Skeletal muscle satellite cell (primary cell): ENCODE results near the gene NRIP1.

Experiments used
- H3K27me3 ChIP-seq: 2 replicates; pipeline ENCODE4 v1.7.0; 2013; ENCODE audit warnings: low read length; ENCODE audit not compliant: control insufficient read depth, insufficient read depth
- H3K36me3 ChIP-seq: 2 replicates; pipeline ENCODE4 v1.7.0; 2013; ENCODE audit warnings: mild to moderate bottlenecking, control low read depth, low read length; ENCODE audit not compliant: insufficient read depth
- H3K4me1 ChIP-seq: 2 replicates; pipeline ENCODE4 v1.7.0; 2013; ENCODE audit warnings: low read length; ENCODE audit not compliant: control insufficient read depth, insufficient read depth
- H3K4me2 ChIP-seq: 2 replicates; pipeline ENCODE4 v1.7.0; 2013; ENCODE audit warnings: mild to moderate bottlenecking, low read length
- H3K4me3 ChIP-seq: 2 replicates; pipeline ENCODE4 v1.7.0; 2013; ENCODE audit warnings: low read length
- H3K9ac ChIP-seq: 2 replicates; pipeline ENCODE4 v1.7.0; 2013; ENCODE audit warnings: mild to moderate bottlenecking, low read depth, low read length, moderate library complexity
- H3K9me3 ChIP-seq: replicated peaks from 2 replicates; pipeline ENCODE4 v1.7.0; 2013; ENCODE audit warnings: mild to moderate bottlenecking, control low read depth, low read length

The NRIP1 gene

DNA sequence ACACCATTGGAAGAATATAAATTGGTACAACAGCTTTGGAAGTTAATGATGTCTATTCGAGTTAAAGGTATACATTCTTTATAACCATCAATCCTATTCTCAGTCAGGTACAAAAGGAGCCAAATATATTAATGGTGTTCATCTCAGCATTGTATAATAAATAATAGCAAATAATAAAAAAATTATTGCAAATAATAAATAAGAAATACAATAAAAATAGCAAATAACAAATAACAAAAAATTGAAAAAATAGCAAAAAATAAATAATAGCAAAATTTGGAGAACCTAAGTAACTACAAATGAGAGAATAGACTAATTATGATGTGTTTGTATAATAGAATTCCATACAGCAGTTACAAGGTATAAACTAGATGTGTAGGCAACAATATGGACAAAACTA, 25.6 kb upstream of the NRIP1 start:
- H3K27me3 ChIP-seq, result no peaks in the 10 kb centered on the region
- H3K9ac ChIP-seq, result no peak overlapping the region
- no peaks in the 10 kb centered on the region for H3K36me3 ChIP-seq
- H3K4me2 ChIP-seq, result no peak overlapping the region
- no peaks in the 10 kb centered on the region for H3K9me3 ChIP-seq
- no peak overlapping the region for H3K4me3 ChIP-seq
- H3K4me1 ChIP-seq, result no peaks in the 10 kb centered on the region

GRCh38 chr21:15088488-15088887, 23.7 kb upstream of the NRIP1 start:
- Histone ChIP-seq H3K4me3 (no peak overlapping the region), H3K4me1 (no peaks in the 10 kb centered on the region), H3K36me3 (no peaks in the 10 kb centered on the region), H3K9ac (no peak overlapping the region), H3K27me3 (no peaks in the 10 kb centered on the region), H3K9me3 (no peaks in the 10 kb centered on the region), H3K4me2 (no peak overlapping the region)

GRCh38 chr21:15084668-15085067, 19.9 kb upstream of the NRIP1 start:
- Histone ChIP-seq H3K9me3 (no peaks in the 10 kb centered on the region), H3K4me3 (no peak overlapping the region), H3K4me1 (no peaks in the 10 kb centered on the region), H3K36me3 (no peaks in the 10 kb centered on the region), H3K9ac (no peak overlapping the region), H3K4me2 (no peak overlapping the region), H3K27me3 (no peaks in the 10 kb centered on the region)

GRCh38 chr21:15080526-15080925, 15.7 kb upstream of the NRIP1 start:
- Histone ChIP-seq H3K36me3 (no peaks in the 10 kb centered on the region), H3K27me3 (no peaks in the 10 kb centered on the region), H3K4me3 (no peak overlapping the region), H3K9me3 (no peaks in the 10 kb centered on the region), H3K4me1 (no peaks in the 10 kb centered on the region), H3K9ac (no peak overlapping the region), H3K4me2 (no peak overlapping the region)

- Histone ChIP-seq H3K36me3 (no peaks in the 10 kb centered on the region), H3K27me3 (no peaks in the 10 kb centered on the region), H3K9me3 (no peaks in the 10 kb centered on the region)
These were observed 14.5 kb upstream of the NRIP1 start for GRCh38 chr21:15079269-15079668.

GRCh38 chr21:15078180-15078579, 13.4 kb upstream of the NRIP1 start:
- H3K4me2 ChIP-seq, result no peak overlapping the region
- no peaks in the 10 kb centered on the region for H3K4me1 ChIP-seq
- H3K27me3 ChIP-seq, result no peaks in the 10 kb centered on the region
- no peaks in the 10 kb centered on the region for H3K9me3 ChIP-seq
- no peaks in the 10 kb centered on the region for H3K36me3 ChIP-seq
- H3K4me3 ChIP-seq, result no peak overlapping the region
- no peak overlapping the region for H3K9ac ChIP-seq

More at GRCh38 chr21:15079269-15079668, 14.5 kb upstream of the NRIP1 start:
- no peak overlapping the region for H3K9ac ChIP-seq
- no peak overlapping the region for H3K4me3 ChIP-seq
- H3K4me1 ChIP-seq, result no peaks in the 10 kb centered on the region
- H3K4me2 ChIP-seq, result no peak overlapping the region

DNA sequence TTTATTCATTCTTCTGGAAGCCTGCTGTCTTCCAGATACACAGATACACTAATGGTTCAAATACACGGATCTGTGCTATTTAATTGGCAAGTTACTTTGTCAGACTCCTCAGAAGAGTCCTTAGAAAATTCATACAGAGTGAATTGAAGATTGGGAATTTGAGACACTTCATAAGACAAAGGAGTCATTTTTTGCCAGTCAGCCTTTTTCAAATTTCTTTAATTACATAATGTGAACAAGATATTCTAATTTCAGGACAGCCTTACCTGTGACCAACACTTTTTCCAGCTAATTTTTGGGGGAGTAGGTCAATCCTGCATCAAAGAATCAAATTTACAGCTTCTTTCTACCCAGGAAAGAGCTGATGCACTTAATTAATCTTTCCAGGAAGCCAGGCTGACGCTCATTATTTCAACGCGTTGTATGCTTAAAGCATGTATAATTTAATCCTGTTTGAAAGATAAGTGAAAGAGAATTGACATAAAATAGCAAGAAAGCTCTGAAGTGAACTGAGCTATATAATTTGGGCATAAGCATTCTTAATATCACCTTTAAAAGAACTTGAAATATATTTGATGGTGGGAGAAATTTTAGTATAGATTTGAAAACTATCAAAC, 12.8 kb upstream of the NRIP1 start:
- Histone ChIP-seq H3K4me3 (no peak overlapping the region), H3K4me2 (no peak overlapping the region), H3K4me1 (no peaks in the 10 kb centered on the region), H3K36me3 (no peaks in the 10 kb centered on the region), H3K9ac (no peak overlapping the region), H3K27me3 (no peaks in the 10 kb centered on the region), H3K9me3 (no peaks in the 10 kb centered on the region)

- Histone ChIP-seq H3K9ac (no peak overlapping the region), H3K4me2 (no peak overlapping the region), H3K36me3 (no peaks in the 10 kb centered on the region), H3K9me3 (no peaks in the 10 kb centered on the region), H3K4me3 (no peak overlapping the region), H3K4me1 (no peaks in the 10 kb centered on the region), H3K27me3 (no peaks in the 10 kb centered on the region)
These were observed 11.9 kb upstream of the NRIP1 start for GRCh38 chr21:15076730-15077129.

- no peak overlapping the region for H3K9ac ChIP-seq
These were observed 6.2 kb upstream of the NRIP1 start for GRCh38 chr21:15071009-15071408.

GRCh38 chr21:15066123-15066575, 1.3 kb upstream of the NRIP1 start:
- H3K4me2 ChIP-seq, result peak overlapping the region; percentile 84
- no peaks in the 10 kb centered on the region for H3K9me3 ChIP-seq
- H3K4me1 ChIP-seq, result peaks cover 16% of the 10 kb centered on the region
- H3K36me3 ChIP-seq, result no peaks in the 10 kb centered on the region
- peak overlapping the region; percentile 84 for H3K4me3 ChIP-seq
- H3K9ac ChIP-seq, result peak overlapping the region; percentile 87
- H3K27me3 ChIP-seq, result no peaks in the 10 kb centered on the region

More at GRCh38 chr21:15071009-15071408, 6.2 kb upstream of the NRIP1 start:
- Histone ChIP-seq H3K9me3 (no peaks in the 10 kb centered on the region), H3K27me3 (no peaks in the 10 kb centered on the region), H3K36me3 (no peaks in the 10 kb centered on the region), H3K4me1 (no peaks in the 10 kb centered on the region), H3K4me2 (no peak overlapping the region), H3K4me3 (no peak overlapping the region)

DNA sequence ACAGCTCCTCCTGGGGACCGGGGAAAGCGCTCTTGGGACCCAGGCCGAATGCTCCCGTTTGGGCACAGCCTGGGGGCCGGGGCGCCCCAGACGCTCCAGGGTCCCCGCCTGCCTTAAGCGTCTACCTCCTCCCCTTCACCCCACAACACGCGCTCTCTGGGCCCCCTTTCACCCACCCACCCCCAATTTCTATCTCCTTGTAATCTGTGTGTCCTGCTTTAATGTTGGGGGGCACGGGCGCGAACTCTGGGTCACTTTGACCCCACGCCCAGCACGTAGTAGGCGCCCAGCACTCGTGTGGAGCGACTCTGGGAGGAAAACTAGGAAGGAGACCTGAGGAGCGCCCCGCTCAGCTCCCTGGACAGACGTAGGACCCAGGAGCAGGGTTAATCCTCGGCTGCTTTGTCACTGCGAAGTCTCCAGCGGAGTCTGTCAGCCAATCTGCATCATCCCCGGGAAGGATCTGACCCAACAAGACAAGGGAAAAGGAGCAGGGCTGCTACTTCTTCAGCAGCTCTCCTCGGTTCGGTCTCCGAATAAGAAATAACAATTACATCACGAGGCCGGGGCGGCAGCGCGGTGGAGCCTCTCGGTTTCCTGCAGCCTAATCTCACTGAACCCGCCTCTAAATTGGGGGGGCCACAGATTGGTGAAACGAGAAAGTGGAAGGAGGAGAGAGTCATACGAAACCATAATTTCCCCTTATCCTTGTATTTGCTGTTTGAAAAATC, 757 bp upstream of the NRIP1 start:
- Histone ChIP-seq H3K4me2 (peak overlapping the region; percentile 84), H3K27me3 (no peaks in the 10 kb centered on the region), H3K36me3 (no peaks in the 10 kb centered on the region), H3K9me3 (no peaks in the 10 kb centered on the region), H3K4me1 (peaks cover 22% of the 10 kb centered on the region), H3K4me3 (peak overlapping the region; percentile 84), H3K9ac (peak overlapping the region; percentile 87)
